ENCODE results near the gene PLA1A.

PLA1A gene

GRCh38 chr3:119627461-119627860, 29.8 kb downstream of the PLA1A start:
- no peaks in the 10 kb centered on the region for H3K9me3 ChIP-seq (ENCODE audit: low read length)
- H3K9ac ChIP-seq (ENCODE audit: low read length) = no peak overlapping the region
- H4K20me1 ChIP-seq (ENCODE audit: insufficient read depth, low read length) = no peaks in the 10 kb centered on the region
- no peaks in the 10 kb centered on the region for H3K79me2 ChIP-seq (ENCODE audit: insufficient read depth, low read length)
- 0 out of 2 replicates have a peak, but pooled peaks cover 7% of the 10 kb centered on the region for H3K27me3 ChIP-seq (ENCODE audit: insufficient read depth, low read length)
- H3K36me3 ChIP-seq (ENCODE audit: insufficient read depth, low read length) = no peaks in the 10 kb centered on the region
- H3K27ac ChIP-seq (ENCODE audit: low read depth, low read length, poor library complexity, severe bottlenecking) = no peak overlapping the region
- H2AFZ ChIP-seq (ENCODE audit: low read length) = no peak overlapping the region
- TF ChIP-seq, protein P1, sequence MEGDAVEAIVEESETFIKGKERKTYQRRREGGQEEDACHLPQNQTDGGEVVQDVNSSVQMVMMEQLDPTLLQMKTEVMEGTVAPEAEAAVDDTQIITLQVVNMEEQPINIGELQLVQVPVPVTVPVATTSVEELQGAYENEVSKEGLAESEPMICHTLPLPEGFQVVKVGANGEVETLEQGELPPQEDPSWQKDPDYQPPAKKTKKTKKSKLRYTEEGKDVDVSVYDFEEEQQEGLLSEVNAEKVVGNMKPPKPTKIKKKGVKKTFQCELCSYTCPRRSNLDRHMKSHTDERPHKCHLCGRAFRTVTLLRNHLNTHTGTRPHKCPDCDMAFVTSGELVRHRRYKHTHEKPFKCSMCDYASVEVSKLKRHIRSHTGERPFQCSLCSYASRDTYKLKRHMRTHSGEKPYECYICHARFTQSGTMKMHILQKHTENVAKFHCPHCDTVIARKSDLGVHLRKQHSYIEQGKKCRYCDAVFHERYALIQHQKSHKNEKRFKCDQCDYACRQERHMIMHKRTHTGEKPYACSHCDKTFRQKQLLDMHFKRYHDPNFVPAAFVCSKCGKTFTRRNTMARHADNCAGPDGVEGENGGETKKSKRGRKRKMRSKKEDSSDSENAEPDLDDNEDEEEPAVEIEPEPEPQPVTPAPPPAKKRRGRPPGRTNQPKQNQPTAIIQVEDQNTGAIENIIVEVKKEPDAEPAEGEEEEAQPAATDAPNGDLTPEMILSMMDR (IDR thresholded peaks at IDR 0.05; ENCODE audit: low read length) = no peak
- no peak for TF ChIP-seq EZH2 (IDR thresholded peaks at IDR 0.05; ENCODE audit: borderline replicate concordance, low read length)
- H3K9me2 ChIP-seq (ENCODE audit: low read depth, low read length) = no peaks in the 10 kb centered on the region
- no peaks in the 10 kb centered on the region for H3F3A ChIP-seq (ENCODE audit: insufficient read depth, low read length)
- no peaks in the 10 kb centered on the region for H3K4me1 ChIP-seq (ENCODE audit: insufficient read depth, low read length, severe bottlenecking)
- H3K4me3 ChIP-seq (ENCODE audit: low read depth, low read length, poor library complexity, severe bottlenecking) = no peak overlapping the region
- no peak overlapping the region for H3K4me2 ChIP-seq (ENCODE audit: low read length)

GRCh38 chr3:119628390-119628789, 30.7 kb downstream of the PLA1A start:
- H3K27ac ChIP-seq (ENCODE audit: low read depth, low read length, poor library complexity, severe bottlenecking) = no peak overlapping the region
- no peak overlapping the region for H2AFZ ChIP-seq (ENCODE audit: low read length)
- no peak overlapping the region for H3K9ac ChIP-seq (ENCODE audit: low read length)
- TF ChIP-seq, protein P1 (IDR thresholded peaks at IDR 0.05; ENCODE audit: low read length) = no peak
- no peak for TF ChIP-seq EZH2 (IDR thresholded peaks at IDR 0.05; ENCODE audit: borderline replicate concordance, low read length)
- H4K20me1 ChIP-seq (ENCODE audit: insufficient read depth, low read length) = no peaks in the 10 kb centered on the region
- 0 out of 2 replicates have a peak, but pooled peaks cover 7% of the 10 kb centered on the region for H3K27me3 ChIP-seq (ENCODE audit: insufficient read depth, low read length)
- no peak overlapping the region for H3K4me2 ChIP-seq (ENCODE audit: low read length)
- no peaks in the 10 kb centered on the region for H3K36me3 ChIP-seq (ENCODE audit: insufficient read depth, low read length)
- H3K79me2 ChIP-seq (ENCODE audit: insufficient read depth, low read length) = no peaks in the 10 kb centered on the region
- H3K4me3 ChIP-seq (ENCODE audit: low read depth, low read length, poor library complexity, severe bottlenecking) = no peak overlapping the region
- no peaks in the 10 kb centered on the region for H3F3A ChIP-seq (ENCODE audit: insufficient read depth, low read length)
- H3K9me2 ChIP-seq (ENCODE audit: low read depth, low read length) = no peaks in the 10 kb centered on the region
- H3K4me1 ChIP-seq (ENCODE audit: insufficient read depth, low read length, severe bottlenecking) = no peaks in the 10 kb centered on the region
- H3K9me3 ChIP-seq (ENCODE audit: low read length) = no peaks in the 10 kb centered on the region

- H3K36me3 ChIP-seq (ENCODE audit: insufficient read depth, low read length) = no peaks in the 10 kb centered on the region
Measured at GRCh38 chr3:119628816-119629445, 31.2 kb downstream of the PLA1A start.

More at GRCh38 chr3:119628816-119629445, 31.2 kb downstream of the PLA1A start:
- Histone ChIP-seq H3K9ac (ENCODE audit: low read length) (no peak overlapping the region), H3F3A (ENCODE audit: insufficient read depth, low read length) (no peaks in the 10 kb centered on the region), H3K9me3 (ENCODE audit: low read length) (no peaks in the 10 kb centered on the region), H4K20me1 (ENCODE audit: insufficient read depth, low read length) (no peaks in the 10 kb centered on the region), H3K4me1 (ENCODE audit: insufficient read depth, low read length, severe bottlenecking) (no peaks in the 10 kb centered on the region), H3K27ac (ENCODE audit: low read depth, low read length, poor library complexity, severe bottlenecking) (no peak overlapping the region), H2AFZ (ENCODE audit: low read length) (no peak overlapping the region), H3K4me3 (ENCODE audit: low read depth, low read length, poor library complexity, severe bottlenecking) (no peak overlapping the region), H3K79me2 (ENCODE audit: insufficient read depth, low read length) (no peaks in the 10 kb centered on the region), H3K4me2 (ENCODE audit: low read length) (no peak overlapping the region), H3K27me3 (ENCODE audit: insufficient read depth, low read length) (0 out of 2 replicates have a peak, but pooled peaks cover 7% of the 10 kb centered on the region), H3K9me2 (ENCODE audit: low read depth, low read length) (no peaks in the 10 kb centered on the region)
- TF ChIP-seq EZH2 (IDR thresholded peaks at IDR 0.05; ENCODE audit: borderline replicate concordance, low read length) = no peak
- TF ChIP-seq, protein P1 (IDR thresholded peaks at IDR 0.05; ENCODE audit: low read length) = no peak
